Measurements from ENCODE around the gene NCLN.
"Not testable (repeated sequence)": the region's sequence is repeated elsewhere in the genome, so short reads cannot be mapped to it uniquely, and the experiment has no call there.

NCLN gene

DNA sequence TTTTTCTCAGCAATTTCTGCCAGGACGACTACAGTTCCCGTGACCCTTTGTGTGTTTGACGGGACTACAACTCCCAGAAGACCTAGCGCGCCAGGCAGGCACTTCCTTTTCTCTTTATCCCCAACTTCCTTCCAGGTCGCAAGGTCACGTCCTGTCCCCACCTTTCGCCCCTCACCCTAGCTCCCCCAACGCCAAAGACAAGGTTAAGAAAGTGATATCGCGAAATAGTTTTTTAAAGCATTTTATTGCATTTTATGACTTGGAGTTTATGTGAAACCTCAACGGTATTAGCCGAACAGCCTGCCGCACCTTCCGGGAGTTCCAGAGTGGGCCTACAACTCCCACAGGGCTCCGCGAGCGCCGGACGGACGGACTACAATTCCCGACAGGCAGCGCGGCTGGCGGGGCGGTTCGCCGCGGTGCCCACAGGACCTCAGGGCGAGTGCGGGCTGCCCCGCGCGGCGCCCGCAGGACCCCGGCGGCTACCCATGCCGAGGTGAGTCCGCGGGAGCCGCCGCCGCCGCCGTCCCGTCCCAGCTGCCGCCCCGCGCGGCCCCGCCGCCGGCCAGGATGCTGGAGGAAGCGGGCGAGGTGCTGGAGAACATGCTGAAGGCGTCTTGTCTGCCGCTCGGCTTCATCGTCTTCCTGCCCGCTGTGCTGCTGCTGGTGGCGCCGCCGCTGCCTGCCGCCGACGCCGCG lies at the start of gene NCLN:
Gene NCLN, plus strand, starts transcription at position 470 of the 699 bp plus-strand sequence. Its CDS starts 101 bp downstream, at position 571.
- DNase-seq: peak; percentile 91

DNA sequence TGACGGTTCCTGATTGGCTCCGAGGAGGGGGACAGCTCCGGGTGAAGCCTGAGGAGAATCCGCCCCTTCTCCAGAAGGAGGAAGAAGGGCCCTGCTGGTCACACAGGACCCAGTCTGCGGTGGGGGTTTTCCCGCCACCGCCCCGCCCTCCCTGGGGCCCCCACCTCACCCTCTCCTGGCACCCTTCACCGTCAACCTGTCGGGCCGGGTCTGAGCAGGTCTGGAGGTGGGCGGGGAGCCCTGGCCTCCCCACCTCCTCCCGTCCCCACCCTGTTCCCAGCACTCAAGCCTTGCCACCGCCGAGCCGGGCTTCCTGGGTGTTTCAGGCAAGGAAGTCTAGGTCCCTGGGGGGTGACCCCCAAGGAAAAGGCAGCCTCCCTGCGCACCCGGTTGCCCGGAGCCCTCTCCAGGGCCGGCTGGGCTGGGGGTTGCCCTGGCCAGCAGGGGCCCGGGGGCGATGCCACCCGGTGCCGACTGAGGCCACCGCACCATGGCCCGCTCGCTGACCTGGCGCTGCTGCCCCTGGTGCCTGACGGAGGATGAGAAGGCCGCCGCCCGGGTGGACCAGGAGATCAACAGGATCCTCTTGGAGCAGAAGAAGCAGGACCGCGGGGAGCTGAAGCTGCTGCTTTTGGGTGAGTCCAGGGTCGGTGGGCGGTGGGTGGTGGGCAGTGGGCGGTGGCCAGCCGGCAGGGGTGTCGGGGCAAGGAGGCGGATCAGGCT lies 49.6 kb upstream of the NCLN start, which contains the start of gene GNA15:
Gene GNA15, plus strand, starts transcription at position 73 of the 723 bp plus-strand sequence. Its CDS starts 418 bp downstream, at position 491.
- DNase-seq: no peak

GRCh38 chr19:3136684-3137055 lies 49.1 kb upstream of the NCLN start:
- DNase-seq: no peak

- no peak for DNase-seq
Measured at GRCh38 chr19:3137119-3137518, 48.6 kb upstream of the NCLN start.

- no peak for DNase-seq
Measured at GRCh38 chr19:3138268-3138667, 47.5 kb upstream of the NCLN start.

DNA sequence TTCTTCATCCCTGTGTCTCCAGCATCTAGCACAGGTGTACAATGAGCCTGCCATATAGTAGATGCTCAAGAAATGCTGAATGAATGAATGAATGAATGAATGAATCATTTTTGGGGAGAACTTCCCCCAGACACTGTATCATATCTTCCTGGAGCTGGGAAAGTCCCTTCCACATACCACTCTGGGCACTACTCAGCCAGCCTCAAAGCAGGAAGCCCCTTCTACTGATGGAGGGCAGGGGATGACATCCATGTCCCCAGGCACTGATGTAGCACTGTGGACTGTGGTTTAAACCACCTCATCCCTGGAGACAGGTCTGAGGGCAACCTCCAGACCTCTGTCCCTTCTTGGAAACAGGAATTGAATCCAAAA lies 45.1 kb upstream of the NCLN start:
- DNase-seq: no peak

DNA sequence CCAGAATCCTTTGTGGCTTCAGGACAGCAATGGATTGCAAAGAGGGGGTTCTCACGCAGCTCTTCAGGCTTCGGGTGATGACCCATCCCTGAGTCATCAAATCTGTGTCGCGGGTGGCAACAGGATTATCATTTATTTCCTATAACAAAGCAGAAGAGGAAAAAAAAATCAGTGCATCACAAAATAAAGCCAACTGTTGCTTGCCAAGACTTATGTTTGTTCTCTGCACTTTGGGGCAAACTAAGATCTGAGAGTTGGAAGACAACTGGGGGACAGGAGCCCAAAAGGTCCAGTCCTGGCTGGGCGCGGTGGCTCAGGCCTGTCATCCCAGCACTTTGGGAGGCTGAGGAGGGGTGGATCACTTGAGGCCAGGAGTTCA lies 43.4 kb upstream of the NCLN start:
- DNase-seq: no peak

DNA sequence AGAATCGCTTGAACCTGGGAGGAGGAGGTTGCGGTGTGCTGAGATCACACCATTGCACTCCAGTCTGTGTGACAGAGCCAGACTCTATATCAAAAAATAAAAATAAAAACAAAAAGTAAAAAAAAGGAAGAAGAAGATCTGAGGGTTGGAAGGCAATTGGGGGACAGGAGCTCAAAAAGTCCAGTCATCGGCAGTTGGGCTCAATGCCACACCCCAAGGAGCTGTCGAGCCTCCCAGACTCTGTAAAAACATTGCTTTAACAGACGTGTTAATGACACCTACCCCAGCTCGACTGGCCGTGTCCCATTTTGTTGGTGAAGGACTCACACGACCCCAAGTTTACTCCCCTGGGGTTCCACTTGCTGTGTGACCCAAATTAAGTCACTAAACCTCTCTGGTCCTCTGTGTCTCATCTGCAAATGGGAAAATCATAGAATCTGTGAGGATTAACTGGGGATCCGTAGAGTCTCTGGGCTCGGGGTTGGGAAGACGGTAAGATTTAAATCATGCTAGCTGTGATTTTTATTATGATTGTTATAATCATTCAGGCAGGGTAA lies 42.9 kb upstream of the NCLN start:
- DNase-seq: no peak

DNA sequence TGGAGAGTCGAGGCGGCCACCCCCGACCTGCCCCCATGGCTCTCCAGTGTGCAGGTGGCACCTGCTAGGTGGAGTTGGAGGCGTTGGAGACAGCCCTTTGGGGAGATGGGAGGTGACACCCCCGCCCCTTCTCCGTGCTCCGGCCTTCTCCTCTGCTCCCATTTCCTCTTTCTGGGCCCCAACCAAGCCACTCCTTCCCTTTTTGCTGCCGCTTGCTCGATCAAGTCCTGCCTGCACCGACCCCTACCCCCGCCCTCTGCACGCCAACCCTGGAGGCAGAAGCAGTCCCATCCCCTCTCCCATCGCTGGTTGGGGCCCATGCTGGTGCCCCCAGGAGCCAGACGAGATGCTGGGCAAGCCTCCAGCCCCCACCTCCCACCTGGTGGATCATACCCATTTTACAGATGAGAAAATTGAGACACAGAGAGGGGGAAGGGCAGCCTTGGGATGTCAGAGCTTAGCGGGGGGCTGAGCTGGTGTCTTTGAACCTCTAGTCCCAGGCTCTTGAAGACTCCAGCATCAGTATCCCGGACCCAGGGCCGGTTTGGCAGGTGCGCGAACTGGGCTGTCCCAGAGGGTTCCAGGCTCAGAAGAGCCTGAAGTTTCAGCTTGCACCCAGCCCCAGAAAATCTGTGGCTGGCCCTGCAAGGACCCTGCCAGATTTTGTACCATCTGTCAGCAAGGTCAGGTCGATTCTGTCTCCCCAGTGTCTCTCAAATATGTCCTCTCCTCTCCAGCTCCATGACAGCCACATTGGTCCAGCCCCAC lies 39.6 kb upstream of the NCLN start:
- no peak for DNase-seq

DNA sequence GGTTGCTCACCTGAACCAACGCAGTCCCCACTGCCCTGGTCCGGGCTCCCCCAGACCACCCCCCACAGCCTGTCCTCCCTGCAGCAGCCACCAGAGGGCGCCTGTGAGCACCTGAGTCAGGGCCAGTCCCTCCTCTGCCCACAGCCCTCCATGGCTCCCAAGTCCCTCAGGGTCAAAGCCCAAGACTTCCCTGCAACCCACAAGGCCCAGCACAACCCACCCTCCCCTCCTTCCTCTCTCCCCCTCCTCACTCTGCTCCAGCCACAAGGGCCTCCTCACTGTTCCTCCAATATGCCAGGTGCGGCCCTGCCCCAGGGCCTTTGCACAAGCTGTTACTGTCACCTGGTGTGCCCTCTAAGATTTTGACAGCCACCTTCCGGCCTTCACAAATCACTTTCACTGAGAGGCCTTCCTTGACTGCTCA lies 39.0 kb upstream of the NCLN start:
- peak; percentile 55 for DNase-seq

DNA sequence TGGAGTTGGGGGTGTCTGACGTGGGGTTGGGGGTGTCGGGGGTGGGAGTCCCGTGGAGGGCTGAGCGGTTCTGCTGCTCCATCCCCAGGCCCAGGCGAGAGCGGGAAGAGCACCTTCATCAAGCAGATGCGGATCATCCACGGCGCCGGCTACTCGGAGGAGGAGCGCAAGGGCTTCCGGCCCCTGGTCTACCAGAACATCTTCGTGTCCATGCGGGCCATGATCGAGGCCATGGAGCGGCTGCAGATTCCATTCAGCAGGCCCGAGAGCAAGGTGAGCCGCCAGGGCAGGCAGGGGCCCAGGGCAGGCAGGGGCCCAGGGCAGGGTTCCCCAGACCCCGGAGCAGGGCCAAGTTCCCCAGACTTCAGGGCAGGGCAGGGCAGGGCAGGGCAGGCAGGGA lies 37.2 kb upstream of the NCLN start:
- no peak for DNase-seq

GRCh38 chr19:3149089-3149488 lies 36.6 kb upstream of the NCLN start:
- no peak for DNase-seq

DNA sequence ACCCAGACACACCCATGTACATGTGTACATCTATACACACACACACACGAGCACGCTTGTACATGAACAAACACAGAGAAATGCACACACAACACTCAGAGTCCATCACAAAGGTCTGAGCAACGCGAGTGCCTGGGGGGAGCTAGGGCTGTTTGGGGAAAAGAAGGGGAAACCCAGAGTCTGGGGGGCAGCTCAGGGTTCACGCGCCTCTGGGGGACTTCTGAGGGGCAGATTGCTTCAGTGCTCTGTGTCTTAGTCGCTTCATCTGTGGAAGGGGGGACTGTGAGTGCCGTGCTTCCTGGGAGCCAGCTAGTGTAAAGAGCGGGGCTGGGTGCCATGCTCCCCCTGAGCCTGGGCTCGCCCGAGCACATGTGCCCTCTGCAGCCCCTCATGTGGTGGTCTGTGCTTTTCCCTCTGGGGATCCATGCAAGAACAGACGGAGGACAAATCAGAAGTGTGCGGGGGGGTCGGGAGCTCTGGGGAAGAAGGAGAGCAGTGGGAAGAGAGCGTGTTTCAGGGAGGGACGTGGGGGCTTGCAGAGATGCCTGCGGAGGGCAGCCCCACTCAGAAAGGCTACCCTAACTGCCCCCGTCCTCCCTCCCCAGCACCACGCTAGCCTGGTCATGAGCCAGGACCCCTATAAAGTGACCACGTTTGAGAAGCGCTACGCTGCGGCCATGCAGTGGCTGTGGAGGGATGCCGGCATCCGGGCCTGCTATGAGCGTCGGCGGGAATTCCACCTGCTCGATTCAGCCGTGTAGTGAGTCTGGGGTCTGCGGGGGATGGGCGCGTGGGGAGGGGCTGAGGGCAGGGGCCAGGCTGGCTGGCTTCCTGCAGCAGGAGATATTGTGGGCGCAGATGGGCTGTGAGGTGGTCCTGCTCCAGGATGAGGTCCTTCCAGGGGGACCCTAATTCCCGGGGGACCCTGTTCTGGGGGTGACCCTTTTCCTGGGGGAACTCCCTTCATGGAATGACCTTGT lies 35.9 kb upstream of the NCLN start:
- DNase-seq: no peak

DNA sequence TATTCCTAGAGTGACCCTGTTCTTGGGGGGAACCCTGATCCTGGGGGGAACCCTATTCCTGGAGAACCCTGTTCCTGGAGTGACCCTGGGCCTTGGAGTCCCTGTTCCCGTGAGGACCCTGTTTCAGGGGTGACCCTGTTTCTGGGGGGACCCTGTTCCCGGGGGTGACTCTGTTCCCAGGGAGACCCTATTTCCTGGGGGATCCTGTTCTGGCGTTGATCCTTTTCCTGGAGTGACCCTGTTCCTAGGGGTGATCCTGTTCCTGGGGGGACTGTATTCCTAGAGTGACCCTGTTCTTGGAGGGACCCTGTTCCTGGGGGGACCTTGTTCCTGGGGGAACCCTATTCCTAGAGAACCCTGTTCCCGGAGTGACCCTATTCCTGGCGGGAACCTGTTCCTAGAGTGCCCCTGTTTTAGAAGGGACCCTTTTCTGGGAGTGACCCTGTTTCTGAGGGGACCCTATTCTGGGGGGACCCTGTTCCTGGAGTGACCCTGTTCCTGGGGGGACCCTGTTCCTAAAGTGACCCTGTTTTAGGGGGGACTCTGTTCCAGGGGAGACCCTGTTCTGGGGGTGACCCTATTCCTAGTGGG lies 34.9 kb upstream of the NCLN start:
- DNase-seq: no peak

DNA sequence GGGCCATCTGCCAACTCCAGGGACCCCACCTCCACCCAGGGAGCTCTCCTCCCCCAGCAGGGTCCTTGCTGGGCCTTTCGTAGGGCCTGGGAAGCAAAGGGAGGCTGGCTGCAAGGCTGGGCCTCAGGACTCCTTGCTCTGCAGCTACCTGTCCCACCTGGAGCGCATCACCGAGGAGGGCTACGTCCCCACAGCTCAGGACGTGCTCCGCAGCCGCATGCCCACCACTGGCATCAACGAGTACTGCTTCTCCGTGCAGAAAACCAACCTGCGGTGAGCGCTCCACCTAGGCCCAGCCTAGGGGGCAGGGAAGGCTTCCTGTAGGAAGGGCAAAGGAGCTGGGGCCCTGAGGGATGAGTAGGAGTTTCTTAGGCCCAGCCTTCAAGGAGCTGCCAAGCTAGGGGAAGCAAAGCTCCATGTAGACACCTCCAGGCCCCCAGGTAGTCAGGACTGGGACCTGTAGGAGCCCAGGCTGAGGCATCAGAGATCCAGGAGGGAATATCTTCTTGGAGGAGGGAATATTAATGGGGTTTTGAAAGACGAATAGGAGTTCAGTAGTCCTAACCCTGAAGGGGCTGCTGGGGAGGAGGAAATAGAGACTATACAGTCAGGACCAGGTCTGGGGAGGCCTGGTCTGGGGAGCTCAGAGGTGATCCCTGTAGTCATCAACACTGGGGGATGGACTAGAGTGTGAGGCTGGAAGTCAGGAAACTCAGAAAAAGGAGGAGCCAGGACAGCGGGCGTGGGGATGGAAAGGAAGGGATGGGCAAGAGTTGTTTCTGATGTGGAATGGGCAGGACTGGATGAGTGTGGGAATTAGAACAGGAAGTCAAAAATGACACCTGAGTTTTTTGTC lies 33.9 kb upstream of the NCLN start:
- no peak for DNase-seq

DNA sequence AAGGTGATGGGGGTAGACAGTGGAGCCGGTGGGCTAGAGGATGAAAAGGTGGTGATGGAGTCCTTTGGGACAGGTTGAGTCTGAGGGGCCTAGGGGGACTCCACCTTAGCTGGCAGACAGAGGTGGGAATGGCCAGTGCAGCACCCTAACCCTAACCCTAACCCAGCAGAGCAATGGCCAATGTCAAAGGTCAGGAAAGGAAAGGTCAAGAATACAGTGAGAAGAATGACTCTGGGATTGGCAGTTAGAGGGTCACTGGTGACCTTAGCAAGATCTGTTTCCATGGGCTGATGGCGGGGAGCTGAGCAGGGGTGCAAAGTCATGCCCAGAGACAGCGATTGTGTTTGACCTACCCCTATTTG lies 33.3 kb upstream of the NCLN start:
- no peak for DNase-seq

DNA sequence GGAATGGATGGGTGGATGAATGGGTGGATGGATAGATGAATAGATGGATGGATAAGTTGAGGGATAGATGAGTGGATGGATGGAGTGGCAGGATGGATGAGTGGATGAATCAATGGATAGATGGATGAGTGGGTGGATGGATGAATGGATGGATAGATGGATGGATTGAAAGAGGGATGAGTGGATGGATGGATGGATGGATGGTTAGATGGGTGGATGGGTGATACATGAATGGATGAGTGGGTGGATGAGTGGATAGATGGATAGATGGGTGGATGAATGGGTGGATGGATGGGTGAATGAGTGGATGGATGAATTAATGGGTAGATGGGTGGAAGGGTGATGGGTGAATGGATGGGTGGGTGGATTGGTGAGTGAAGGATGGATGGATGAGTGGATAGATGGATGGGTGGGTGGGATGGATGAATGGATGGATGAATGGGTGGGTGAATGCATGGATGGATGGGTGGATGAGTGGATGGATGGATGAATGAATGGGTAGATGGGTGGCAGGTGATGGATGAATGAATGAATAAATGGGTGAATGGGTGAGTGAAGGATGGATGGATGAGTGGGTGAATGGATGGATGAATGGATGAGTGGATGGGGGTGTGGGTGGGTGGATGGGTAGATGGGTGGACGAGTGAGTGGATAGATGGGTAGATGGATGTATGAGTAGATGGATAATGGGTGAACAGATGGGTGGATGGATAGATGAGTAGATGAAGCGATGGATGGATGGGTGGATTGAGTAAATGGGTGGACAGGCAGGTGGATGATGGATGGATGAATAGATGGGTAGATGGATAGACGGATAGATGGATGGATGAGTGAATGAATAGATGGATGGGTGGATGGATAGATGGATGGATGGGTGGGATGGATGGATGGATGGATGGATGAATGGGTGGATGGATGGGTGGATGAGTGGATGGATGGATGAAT lies 32.2 kb upstream of the NCLN start:
- DNase-seq: no peak

- DNase-seq: not testable (repeated sequence)
Measured at GRCh38 chr19:3154447-3154846, 31.3 kb upstream of the NCLN start.

DNA sequence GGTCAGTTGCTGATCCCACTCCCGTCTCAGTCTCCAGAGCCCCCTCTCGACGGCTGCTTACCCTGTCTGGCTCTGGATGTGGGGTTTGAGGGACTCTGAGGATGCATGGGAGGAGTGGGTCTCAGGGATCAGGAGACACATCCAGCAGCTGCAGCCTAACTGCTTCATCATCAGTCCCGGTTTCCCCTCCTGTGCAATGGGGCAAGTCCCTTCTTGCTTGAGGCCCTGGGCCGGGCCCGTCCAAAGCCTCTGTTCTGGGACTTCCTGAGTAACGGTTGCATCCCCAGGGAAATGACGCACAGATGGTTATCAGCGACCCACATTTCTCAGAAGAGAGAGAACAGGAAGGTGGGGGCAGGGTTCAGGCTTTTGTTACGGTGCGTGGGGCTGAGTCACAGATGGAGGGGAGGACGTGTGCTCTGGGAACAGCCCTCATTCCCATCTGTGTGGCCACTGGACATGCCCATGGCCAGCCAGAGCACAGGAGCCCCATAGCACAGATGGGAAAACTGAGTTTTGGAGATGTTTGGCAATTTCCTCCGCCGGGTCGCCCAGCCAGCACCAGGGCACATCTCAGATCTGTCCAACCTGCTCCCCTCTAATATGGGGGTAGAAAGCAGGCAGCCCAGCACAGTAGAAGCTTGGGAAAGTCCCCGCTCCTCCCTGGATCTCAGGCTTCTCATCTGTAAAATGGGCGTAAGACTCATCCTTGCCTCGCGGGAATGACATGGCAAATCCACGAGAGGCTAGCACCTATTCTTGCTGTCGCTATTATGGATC lies 30.6 kb upstream of the NCLN start:
- peak; percentile 55 for DNase-seq

Data from activated CD4-positive, alpha-beta T cell treated with anti-CD3 and anti-CD28 coated beads for 1 hour (primary cell).